ENCODE results near the gene ZNF277.

- TF ChIP-seq EP300 (IDR thresholded peaks at IDR 0.05) = no peak
- no peak for TF ChIP-seq CTCF (IDR thresholded peaks at IDR 0.05)
- no peak for TF ChIP-seq POLR2AphosphoS5 (IDR thresholded peaks at IDR 0.05)
Measured at GRCh38 chr7:112390167-112390566, 183.7 kb downstream of the ZNF277 start.
